GM19240 (cell line): ENCODE results near the gene SMIM10L2A.
"Not testable (repeated sequence)": the region's sequence is repeated elsewhere in the genome, so short reads cannot be mapped to it uniquely, and the experiment has no call there.

Experiments used
- DNase-seq: peaks from one replicate; pipeline ENCODE4 v3.0.0; 2011; ENCODE audit warnings: low spot score; ENCODE audit not compliant: insufficient read length

Gene SMIM10L2A

DNA sequence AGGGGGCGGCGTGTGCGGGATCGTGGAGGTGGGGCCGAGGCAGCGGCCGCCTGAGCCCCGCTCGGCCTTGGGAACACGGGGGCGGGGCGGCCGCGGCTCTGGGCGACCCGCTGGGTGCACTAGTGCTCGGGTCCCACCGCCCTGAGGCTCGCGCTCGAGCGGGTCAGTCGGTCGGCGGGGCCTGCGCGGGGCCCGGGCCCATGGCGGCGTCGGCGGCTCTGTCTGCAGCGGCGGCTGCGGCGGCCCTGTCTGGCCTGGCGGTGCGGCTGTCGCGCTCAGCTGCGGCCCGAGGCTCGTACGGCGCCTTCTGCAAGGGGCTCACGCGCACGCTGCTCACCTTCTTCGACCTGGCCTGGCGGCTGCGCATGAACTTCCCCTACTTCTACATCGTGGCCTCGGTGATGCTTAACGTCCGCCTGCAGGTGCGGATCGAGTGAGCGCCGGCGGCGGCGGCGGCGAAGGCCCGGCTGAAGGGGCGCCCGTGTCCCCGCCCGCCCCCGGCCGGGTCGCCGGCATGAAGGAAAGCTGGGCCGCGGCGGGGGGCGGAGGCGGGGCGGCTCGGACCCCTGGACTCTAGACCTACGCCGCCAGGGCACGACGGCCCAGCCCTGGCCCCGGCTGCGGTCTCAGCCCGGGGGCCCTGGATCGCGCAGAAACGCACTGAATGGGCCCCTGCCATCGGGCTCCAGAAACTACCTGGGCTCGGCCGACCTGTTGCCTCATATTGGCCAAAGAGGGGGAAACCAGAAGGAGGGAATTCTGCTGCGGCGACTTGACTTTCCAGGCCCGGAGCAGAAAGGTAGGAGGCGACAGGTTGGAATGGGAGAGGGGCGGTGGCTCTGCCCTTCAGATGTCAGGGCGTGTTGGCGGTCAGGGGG is at the start of gene SMIM10L2A:
Gene SMIM10L2A (plus strand): TSS at position 13 of the 878 bp plus-strand sequence. CDS start 188 bp downstream, at position 201.
- DNase-seq, result no peak

DNA sequence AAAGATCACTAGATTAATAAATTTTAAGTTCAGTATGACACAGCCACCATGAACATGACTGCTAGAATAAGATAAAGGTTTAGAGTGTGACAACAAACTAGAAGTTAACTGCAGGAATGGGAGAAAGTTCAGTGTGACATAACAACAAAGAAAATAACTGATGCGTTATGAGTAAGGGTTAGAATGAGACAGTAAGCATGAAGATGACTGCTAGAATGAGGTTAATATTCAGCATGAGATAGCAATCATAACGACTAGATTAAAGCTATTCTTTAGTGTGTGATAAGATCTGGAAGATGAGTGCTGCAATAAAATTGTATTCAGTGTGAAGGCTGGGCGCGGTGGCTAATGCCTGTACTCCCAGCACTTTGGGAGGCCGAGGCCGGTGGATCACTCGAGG is 48.4 kb upstream of the SMIM10L2A start:
- no peak for DNase-seq

DNA sequence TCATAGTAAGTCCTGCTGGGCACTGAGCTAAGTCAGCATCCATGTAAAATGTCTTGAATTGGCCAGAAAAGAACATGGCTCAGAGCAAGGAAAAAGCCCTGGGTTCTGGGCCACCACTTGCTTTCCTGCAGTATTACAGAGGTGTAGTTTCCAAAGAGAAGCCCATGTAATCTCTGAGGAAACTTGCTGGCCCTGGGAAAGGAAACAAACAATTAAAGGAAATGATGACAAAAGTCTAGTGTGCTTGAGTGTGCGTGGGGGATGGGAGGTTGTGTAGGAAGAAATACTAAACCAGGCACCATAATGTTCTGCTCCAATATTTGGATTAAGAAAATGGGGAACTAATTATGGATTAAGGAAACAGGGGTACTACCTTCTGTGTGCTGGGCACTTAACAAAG is 39.5 kb upstream of the SMIM10L2A start:
- DNase-seq, result no peak

DNA sequence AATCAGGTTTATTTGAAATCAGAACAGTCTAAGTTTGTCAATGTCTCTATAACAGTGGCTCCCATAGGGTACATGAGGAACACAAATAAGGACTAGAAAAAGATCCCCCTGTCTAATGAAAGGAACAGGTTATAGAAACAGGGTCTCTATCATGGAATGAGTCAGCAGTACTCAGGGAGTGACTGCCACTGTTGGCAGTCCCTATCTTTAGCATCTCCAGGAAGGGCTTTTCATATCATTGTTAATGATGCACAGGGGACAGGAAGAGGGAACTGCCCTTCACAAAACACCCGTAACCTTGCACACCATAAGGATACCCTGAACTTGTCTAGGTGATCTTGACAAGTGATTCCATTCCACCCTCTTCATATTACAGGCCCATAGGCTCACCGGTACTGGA is 38.5 kb upstream of the SMIM10L2A start:
- DNase-seq, result no peak

DNA sequence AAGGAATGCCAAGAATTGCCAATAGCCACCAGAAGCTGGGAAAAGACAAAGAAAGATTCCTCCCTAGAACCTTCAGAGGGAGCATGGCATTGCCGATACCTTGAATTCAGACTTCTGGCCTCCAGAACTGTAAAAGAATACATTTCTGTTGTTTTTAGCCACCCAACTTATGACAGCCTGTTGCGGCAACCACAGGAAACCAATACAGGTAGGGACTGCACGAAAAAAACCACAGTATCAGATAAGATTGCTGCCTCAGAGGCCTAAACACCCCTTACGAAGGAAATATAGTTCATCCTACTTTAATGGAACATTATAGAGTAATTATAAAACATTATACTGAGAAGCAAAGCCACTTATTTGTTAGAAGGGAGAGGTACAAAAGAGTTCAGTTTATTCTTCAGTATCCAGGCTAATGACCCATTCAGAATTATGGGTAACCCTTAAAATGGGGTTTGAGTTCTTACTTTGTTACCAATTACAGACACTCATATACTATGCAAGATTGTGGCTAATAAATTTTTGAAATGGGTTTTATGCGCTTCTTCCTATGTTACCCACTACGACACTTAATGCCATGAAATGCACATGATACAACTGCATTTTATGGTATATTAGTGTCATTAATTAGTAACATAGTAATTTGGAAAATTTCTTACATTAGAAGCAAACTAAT is 37.4 kb upstream of the SMIM10L2A start:
- no peak for DNase-seq

DNA sequence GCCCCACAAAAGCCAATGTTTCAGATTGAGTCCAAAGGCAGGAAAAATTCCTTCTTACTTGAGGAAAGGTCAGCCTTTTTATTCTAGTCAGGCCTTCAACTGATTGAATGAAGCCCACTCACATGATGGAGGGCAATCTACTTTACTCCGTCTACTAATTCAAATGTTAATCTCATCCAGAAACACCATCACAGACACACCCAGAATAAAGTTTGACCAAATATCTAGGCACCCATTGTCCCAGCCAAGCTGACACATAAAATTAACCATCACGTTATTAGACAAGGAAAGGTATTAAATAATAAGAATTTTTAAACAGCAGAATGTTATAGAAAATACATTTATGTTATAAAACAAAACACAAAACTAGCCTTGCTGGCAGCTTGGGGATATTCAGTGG is 32.9 kb upstream of the SMIM10L2A start:
- DNase-seq, result no peak

DNA sequence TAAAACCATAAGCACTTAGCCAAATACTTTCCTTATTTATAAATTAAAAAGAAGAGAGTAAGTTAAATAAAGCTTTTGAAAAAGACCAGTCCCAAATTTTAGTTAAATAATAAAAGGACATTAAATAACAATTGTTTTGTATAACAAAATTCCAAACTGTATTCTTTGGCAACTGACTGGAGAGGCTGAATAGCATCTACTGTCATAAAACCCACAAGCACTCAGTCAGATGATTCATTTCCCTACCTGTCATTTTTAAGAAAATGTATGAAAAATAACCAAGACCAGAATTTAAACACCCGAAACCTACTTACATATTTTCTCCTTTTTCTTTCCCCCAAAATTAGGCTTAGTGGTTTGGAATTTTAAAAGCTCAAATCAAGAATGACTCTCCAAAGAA is 32.5 kb upstream of the SMIM10L2A start:
- no peak for DNase-seq

DNA sequence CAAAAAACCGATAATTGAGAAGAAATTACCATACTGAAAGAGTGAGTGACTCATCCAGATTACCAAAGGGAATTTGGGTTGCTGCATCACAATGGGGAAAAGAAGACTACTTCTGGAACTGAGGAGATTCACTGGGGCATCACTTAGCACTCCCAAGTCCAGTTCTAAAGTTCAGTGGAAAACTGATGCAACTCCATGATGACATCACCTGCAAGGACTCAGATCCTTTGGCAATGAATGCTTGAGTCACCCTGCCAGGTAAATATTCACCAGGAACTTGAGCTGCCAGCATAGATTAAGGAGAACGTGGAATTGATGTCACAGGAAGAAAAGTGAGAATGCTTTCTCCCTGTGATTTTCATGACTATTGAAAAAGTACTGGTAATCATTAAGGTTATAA is 32.0 kb upstream of the SMIM10L2A start:
- no peak for DNase-seq

DNA sequence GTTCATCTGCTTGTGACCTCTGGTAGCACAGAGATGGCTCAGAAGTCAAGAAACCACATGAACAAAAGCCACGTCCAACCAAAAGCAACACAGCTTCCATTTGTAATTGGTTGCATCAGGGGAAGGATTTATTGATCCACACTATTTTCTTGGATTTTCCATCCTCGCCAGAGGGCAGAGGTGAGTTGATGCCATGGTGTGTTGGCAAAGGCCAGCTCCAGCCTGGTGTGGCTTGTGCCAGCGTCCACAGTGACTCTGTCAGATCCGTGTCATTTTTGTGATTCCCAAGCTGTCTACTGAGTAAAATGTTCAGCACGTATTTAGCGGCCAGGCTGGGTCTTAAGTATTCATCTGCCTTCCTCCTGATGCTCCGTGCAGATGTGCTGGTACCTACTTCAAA is 30.0 kb upstream of the SMIM10L2A start:
- no peak for DNase-seq

DNA sequence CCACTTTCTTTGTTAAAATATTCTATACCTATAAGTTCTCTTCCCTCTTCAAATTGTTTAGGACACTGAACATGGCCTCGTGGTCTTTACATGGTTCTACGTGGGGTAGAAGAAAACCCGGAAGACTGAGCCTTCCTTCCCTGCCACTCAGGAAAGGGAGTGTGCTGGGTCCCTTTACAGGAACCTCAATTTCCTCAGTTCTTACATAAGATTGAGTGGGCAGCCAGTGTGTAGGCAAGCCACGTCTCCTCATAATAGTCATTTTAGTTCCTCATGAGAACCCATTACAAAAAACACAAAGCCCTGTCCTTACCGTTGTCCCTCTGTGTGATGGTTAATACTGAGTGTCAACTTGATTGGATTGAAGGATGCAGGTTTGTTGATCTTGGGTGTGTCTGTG is 28.7 kb upstream of the SMIM10L2A start:
- DNase-seq, result no peak

DNA sequence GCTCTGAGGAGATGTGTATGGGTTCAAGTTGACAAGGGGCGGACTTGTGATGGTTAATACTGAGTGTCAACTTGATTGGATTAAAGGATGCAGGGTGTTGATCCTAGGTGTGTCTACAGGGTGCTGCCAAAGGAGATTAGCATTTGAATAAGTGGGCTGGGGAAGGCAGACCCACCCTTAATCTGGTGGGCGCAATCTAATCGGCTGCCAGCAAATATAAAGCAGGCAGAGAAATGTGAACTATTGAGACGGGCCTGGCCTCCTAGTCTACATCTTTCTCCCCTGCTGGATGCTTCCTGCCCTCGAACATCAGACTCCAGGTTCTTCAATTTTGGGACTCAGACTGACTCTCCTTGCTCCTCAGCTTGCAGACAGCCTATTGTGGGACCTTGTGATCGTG is 26.7 kb upstream of the SMIM10L2A start:
- no peak for DNase-seq

DNA sequence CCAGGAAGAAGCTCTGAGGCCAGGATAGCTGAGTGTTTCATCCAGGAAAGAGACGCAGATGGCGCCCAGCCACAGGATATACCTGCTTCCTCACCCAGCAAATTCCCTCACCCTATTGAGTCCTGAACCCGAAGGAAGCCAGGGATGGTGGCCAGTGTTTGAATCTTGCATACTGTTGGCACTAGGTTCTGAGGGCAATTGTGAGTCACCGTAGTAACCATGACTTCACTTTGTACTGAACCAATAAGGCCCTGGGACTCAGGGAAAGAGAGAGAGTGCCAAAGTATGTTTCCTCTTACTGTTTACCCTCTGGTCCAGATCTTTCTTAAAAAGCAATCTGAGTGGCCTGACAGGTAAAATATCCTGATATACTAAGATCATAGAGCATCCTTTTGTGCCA is 25.6 kb upstream of the SMIM10L2A start:
- DNase-seq, result no peak

DNA sequence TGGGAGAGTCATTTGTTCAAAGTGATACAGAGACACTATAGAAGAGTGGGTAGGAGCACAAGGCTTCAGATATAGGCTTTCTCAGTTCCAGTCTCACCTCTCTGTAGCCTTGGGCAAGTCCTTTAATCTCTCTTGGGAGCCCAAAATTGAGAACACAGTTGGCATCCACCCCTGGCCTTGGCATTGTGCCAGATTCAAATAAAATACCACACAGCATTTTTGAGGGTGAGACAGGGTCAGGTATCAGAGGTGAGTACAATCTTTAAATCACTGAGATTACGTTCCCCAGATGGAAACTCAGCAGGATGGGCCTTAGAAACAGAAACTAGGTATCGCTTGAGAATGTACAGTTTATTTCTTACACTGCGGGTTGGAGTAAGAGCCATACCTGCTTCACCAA is 25.2 kb upstream of the SMIM10L2A start:
- no peak for DNase-seq

DNA sequence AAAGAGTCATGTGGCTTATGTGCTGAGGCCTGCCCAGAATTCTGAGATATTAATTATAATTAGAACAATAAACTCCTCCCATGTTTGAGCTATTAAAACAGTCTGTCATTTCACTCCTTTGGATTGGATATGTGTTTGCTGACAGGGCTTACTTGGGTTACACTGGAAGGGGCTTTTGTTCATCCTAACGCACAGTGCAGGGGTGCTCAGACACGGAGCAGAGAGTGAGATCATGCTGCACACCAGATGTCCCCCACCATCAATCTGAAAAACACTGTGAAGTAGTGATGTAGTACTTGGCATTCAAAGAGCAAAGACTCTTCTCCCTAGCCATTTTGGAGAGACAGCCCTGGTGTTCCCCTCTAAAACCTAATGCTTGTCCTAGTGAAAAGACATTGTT is 24.1 kb upstream of the SMIM10L2A start:
- DNase-seq, result no peak

DNA sequence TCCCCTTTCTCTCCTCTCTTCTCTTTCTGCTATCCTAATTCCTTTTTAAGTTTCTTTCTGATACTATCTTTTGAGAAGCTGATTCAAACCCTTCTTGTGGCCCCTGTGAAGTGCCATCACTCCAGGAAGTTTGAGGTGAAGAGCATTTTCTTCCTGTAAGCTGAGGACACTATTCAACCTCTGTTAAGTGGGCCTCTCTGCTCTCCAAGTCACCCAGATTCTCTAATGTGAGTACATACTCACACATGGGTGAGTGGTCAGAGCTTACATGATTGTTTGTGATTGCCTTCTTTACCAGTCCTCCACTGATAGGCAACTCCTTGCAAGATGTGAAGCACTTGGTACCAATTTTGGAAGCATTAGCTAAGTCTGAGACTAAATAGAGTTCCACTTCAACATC is 18.4 kb upstream of the SMIM10L2A start:
- no peak for DNase-seq

DNA sequence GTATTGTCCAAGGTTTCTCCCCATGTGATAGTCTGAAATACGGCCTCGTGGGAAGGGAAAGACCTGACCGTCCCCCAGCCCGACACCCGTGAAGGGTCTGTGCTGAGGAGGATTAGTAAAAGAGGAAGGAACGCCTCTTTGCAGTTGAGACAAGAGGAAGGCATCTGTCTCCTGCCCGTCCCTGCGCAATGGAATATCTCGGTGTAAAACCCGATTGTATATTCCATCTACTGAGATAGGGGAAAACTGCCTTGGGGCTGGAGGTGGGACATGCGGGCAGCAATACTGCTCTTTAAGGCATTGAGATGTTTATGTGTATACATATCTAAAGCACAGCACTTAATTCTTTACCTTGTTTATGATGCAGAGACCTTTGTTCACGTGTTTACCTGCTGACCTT is 15.3 kb upstream of the SMIM10L2A start:
- not testable (repeated sequence) for DNase-seq

DNA sequence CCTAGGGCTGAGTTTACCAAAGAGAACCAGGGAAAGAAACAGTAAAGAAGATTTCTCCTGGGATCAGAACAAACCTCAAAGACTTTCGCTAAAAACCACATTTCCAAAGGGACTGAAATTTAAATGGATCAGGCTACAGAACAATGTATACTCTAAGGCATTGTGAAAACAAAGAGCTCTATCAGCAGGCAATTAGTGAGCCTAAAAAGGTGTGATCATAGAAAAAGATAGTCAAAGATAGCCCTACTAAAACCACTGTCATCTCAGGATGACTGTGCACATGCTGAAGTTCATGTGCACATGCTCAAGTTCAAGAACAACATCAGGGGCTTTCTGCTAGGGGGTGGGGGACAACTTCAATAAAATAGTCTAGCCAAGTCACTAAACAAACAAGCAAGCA is 12.9 kb upstream of the SMIM10L2A start:
- no peak for DNase-seq

DNA sequence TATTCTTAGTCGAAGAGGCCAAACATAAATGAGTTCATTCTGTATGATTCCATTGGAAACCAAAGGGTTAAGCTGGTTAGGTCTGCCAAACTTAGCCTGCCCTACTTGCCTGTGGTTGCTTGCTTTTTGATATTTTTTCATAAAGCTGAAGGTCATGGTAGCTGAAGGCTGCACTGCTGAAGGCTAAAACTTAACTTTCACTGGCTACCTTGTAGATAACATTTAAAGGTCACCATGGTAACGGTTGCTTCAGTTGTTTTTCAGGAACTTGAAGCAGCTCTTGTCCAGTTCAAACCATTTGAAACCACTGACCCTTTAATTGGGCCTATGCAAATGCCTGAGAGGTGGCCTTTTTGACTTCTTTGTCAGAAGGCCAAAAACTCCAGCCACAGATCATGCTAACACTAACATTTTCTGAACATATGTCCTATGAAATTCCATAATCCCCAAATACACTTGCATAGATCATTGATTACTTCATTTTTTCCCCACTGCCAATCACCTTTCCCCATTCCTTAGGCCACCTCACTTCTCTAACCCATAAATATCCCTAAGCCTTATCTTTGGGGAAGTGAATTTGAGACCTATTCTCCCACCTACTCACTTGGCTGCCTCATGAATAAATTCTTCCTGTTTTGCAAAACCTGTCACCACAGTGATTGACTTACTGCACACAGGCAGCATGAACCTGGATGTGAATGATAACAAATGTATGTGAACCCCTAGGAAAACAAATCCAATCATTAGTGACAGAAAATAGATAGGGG is 10.7 kb upstream of the SMIM10L2A start:
- DNase-seq, result no peak

DNA sequence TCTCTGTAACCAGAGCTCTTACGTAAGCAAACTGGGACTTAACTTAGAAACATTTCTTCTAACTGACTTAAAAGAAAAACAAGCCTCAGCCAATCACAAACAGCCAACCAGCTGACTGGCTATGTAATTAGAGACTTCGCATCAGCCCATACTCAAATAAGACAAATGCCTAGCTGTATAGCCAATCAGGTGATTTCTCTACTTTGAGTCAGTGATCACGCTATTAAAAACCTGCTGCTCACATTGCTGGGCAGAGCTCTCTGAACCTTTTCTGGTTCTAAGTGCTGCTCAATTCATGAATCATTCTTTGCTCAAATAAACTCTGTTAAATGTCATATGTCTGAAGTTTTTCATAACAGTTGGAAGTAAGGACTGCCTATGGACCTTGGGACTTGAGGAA is 9.9 kb upstream of the SMIM10L2A start:
- no peak for DNase-seq

DNA sequence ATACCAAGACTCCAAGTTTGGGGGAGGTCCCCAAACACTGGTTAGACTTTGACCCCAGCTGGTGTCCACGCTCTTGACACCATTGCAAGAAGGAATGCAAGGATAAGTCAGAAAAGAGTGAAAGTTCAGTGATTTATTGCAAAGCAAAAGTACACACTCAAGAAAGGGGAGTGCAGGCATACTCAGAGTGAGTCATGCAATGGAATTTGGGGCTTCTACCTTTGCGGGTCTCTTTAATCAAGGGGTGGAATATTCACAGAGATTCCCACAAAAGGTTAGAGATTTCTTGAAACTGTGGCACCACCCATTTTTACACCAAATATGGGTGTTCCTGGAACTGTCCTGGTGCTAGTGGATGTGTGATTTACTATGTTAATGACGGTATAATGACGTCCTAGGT is 5.2 kb upstream of the SMIM10L2A start:
- no peak for DNase-seq

DNA sequence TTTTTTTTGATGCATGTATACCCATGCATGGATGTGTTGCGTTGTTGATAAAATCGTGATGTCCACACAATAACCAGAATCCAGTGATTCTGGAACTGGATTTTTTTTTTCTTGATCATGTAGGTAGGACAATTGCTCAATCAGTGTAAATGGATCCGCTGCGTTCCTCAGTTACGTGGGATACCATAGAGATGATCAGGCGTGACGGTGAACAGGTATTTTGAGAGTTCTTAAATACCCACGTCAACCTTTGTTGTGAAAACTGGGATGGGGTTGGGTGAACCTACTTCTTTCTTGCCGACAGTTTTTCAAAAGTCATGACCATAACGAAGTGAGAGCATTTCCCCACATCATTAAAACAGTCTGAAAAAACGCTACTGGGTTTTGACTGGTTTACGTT is 913 bp upstream of the SMIM10L2A start:
- no peak for DNase-seq

DNA sequence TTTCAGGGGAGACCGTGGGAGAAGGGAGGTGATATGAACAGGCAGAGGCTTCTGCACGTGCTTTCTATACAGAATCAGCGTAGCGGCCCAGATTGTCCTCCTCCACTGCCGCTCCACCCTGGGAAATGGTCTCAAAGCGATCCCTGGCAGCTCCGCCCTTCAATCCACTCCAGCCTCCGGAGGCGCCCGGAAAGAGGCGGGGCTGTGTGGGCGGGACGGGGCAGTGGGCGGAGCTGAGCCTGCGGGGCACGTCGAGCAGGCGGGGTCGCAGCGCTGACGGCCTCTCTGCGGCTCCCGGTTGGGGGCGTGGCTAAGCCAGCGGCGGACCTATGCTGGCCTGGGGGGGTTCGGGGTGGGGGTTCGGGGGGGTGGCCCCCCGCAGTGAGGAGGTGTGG is 210 bp upstream of the SMIM10L2A start:
- peak; percentile 27 for DNase-seq
